DOHH2 (cell line): Measurements from ENCODE around the gene DNMT1.

Experiments used
- EZH2phosphoT487 ChIP-seq: fragments of 200-600 bp; sonication (generic); IDR thresholded peaks from 2 replicates; pipeline ENCODE4 v1.6.1; 2017; ENCODE audit warnings: borderline replicate concordance, mild to moderate bottlenecking, antibody characterized with exemption, low read length, moderate library complexity, mixed read lengths
- TF ChIP-seq, protein P1 (sequence below): fragments of 200-600 bp; sonication (generic); IDR thresholded peaks from one replicate; pipeline ENCODE4 v1.5.1; 2014; ENCODE audit warnings: antibody characterized with exemption, mild to moderate bottlenecking, low read depth, low read length; ENCODE audit not compliant: poor library complexity, severe bottlenecking

DNA sequence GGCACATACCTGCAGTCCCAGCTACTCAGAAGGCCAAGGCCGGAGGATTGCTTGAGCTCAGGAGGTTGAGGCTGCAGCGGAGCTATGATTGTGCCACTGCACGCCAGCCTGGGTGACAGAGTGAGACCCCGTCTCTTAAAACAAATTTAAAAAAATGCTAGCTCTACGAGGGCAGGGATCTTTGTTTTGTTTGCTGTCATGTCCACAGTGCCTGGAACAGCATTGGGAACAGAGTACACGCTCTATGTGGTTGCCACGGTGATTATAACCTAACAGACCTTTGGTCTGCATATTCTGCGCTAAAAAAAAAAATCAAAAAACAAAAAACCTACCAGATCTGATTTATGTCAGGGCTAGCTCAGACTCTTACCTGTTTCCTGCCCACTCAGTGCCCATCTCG lies 110.8 kb downstream of the DNMT1 start:
- TF ChIP-seq, protein P1, sequence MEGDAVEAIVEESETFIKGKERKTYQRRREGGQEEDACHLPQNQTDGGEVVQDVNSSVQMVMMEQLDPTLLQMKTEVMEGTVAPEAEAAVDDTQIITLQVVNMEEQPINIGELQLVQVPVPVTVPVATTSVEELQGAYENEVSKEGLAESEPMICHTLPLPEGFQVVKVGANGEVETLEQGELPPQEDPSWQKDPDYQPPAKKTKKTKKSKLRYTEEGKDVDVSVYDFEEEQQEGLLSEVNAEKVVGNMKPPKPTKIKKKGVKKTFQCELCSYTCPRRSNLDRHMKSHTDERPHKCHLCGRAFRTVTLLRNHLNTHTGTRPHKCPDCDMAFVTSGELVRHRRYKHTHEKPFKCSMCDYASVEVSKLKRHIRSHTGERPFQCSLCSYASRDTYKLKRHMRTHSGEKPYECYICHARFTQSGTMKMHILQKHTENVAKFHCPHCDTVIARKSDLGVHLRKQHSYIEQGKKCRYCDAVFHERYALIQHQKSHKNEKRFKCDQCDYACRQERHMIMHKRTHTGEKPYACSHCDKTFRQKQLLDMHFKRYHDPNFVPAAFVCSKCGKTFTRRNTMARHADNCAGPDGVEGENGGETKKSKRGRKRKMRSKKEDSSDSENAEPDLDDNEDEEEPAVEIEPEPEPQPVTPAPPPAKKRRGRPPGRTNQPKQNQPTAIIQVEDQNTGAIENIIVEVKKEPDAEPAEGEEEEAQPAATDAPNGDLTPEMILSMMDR, result no peak
- no peak for TF ChIP-seq EZH2phosphoT487
